Measurements from ENCODE around the gene C6orf163. TPM values are rescaled to one million over a fixed set of nuclear protein-coding genes. Genes with fewer than 3 reads are reported as not detected.

The C6orf163 gene
- total and polyA plus RNA-seq, 2 of the 4 experiments (the other 2 are of a cell fraction), result 0.55 to 0.90 TPM

DNA sequence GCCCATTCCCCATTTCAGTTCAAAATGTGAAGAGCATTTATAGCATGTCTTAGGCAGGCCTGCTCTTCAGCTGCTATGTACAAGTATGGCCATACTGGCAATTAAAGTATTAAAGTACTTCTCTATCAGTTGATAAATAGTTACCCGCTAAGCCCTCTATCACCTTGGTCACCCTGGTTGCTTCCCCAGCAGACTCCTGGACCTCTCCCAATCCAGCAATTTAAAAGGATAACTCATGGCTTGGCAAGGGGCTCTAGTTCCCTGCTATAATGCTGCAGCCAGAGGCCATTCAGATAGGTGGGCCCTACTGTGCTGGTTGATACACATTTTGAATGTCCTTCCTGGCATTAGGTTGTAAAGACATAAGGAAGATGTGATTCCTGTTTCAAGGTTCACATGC lies 7.0 kb downstream of the C6orf163 start:
- intact Hi-C loops (cut with micrococcal nuclease), result no loop called here
- no peaks in the 10 kb centered on the region for H4K20me1 ChIP-seq (ENCODE audit: insufficient read depth, low read length)
- no peak overlapping the region for H2BK15ac ChIP-seq (ENCODE audit: low read depth, low read length)
- no peak overlapping the region for H4K8ac ChIP-seq (ENCODE audit: low read depth in 2 of 2, low read length in 2 of 2)
- H3K14ac ChIP-seq (replicated peaks; ENCODE audit: low read depth, low read length), result no peak overlapping the region
- in situ Hi-C loops (cut with MboI; ENCODE audit: low sequenced_read_pairs), result no loop called here
- H3K4me1 ChIP-seq (ENCODE audit: control insufficient read depth, insufficient read depth, low read length), result no peaks in the 10 kb centered on the region
- no peak overlapping the region for H2BK20ac ChIP-seq (ENCODE audit: low read depth, low read length)
- no peak overlapping the region for H3K18ac ChIP-seq (ENCODE audit: low read depth, low read length)
- H3K79me1 ChIP-seq (ENCODE audit: low read depth in 1 of 2, low read length in 2 of 2), result no peaks in the 10 kb centered on the region
- no peak overlapping the region for H2AFZ ChIP-seq (replicated peaks; ENCODE audit: low read length, poor library complexity)
- no peak overlapping the region for H3K9ac ChIP-seq (ENCODE audit: low read depth, low read length)
- dilution Hi-C loops (cut with HindIII; ENCODE audit: low sequenced_read_pairs, unreplicated experiment), result no loop called here
- H4K5ac ChIP-seq (ENCODE audit: low read depth, low read length), result no peak overlapping the region
- 0 out of 2 replicates have a peak, but pooled peaks cover 3% of the 10 kb centered on the region for H3K9me1 ChIP-seq (ENCODE audit: insufficient read depth, low read length)
- H3K4me2 ChIP-seq (ENCODE audit: low read depth, low read length), result no peak overlapping the region
- POLR2A ChIA-PET (ENCODE audit: unreplicated experiment), result no interaction called here
- no peak overlapping the region for H3K23ac ChIP-seq (ENCODE audit: low read depth, low read length)
- no peaks in the 10 kb centered on the region for H3K36me3 ChIP-seq (ENCODE audit: control insufficient read depth, insufficient read depth, low read length)
- no peak overlapping the region for H3K56ac ChIP-seq (ENCODE audit: extremely low read depth, insufficient read depth, low read length)
- H2AK5ac ChIP-seq (ENCODE audit: low read depth, low read length), result no peak overlapping the region
- H3K27me3 ChIP-seq (ENCODE audit: control insufficient read depth, insufficient read depth, low read length), result no peaks in the 10 kb centered on the region
- no peak overlapping the region for H3K27ac ChIP-seq (ENCODE audit: insufficient read depth, low read length)
- H3K9me3 ChIP-seq (ENCODE audit: control insufficient read depth, insufficient read depth, low read length), result no peaks in the 10 kb centered on the region
- DNase-seq, result no peak
- no peak overlapping the region for H2BK120ac ChIP-seq (ENCODE audit: low read depth, low read length)
- no peak overlapping the region for H3K4ac ChIP-seq (ENCODE audit: low read depth, low read length)
- BruUV-seq (replicated peaks), result no TSS peak
- TF ChIP-seq NFE2L2 (IDR thresholded peaks at IDR 0.05; ENCODE audit: low read depth, low read length), result no peak
- H2BK5ac ChIP-seq (ENCODE audit: low read depth, low read length, poor library complexity, severe bottlenecking), result no peak overlapping the region
- ATAC-seq (ENCODE audit: low read depth), result no peak
- H3K4me3 ChIP-seq (ENCODE audit: insufficient read depth, low read depth, low read length), result no peak overlapping the region
- CTCF ChIA-PET, result no interaction called here
- no peak overlapping the region for H2AK9ac ChIP-seq (replicated peaks; ENCODE audit: low read depth, low read length, poor library complexity)
- WGBS, 2 experiments (ENCODE audit: extremely low coverage in 2 of 2, insufficient read length in 1 of 2), result no CpG with 5 or more reads among the region's 1 CpG
- no peak overlapping the region for H4K91ac ChIP-seq (ENCODE audit: insufficient read depth, low read depth, low read length)

Measured in IMR-90 (cell line).